Renal cortical epithelial cell (primary cell): Measurements from ENCODE around the gene ROM1. TPM values are rescaled to one million over a fixed set of nuclear protein-coding genes. Genes with fewer than 3 reads are reported as not detected.
"Not testable (repeated sequence)": the region's sequence is repeated elsewhere in the genome, so short reads cannot be mapped to it uniquely, and the experiment has no call there.

Source experiments
- DNase-seq: peaks from one replicate; pipeline ENCODE4 v3.0.0-alpha.2; 2011; ENCODE audit warnings: low read depth
- total RNA-seq: library from RNA; depleted of rRNA; stranded (reverse); fragments of >200 nt; gene quantifications from 2 replicates; pipeline ENCODE4 v1.2.3, GENCODE V29; 2014

ROM1 gene
- 0.87 and 2.5 TPM in 2 replicates for total RNA-seq

- peak; percentile 61 for DNase-seq
These were observed at the start of gene ROM1, which contains the start of gene EML3 for GRCh38 chr11:62612366-62613290. Gene ROM1, plus strand, starts transcription at chr11:62613257. Its CDS starts 25 bp downstream, at chr11:62613282. Gene EML3, minus strand, starts transcription at chr11:62612775. Its CDS starts 318 bp downstream, at chr11:62612457.

- DNase-seq: no peak
These were observed 47.8 kb upstream of the ROM1 start for GRCh38 chr11:62565100-62565802.

- no peak for DNase-seq
These were observed 46.8 kb upstream of the ROM1 start for GRCh38 chr11:62566247-62566646.

DNA sequence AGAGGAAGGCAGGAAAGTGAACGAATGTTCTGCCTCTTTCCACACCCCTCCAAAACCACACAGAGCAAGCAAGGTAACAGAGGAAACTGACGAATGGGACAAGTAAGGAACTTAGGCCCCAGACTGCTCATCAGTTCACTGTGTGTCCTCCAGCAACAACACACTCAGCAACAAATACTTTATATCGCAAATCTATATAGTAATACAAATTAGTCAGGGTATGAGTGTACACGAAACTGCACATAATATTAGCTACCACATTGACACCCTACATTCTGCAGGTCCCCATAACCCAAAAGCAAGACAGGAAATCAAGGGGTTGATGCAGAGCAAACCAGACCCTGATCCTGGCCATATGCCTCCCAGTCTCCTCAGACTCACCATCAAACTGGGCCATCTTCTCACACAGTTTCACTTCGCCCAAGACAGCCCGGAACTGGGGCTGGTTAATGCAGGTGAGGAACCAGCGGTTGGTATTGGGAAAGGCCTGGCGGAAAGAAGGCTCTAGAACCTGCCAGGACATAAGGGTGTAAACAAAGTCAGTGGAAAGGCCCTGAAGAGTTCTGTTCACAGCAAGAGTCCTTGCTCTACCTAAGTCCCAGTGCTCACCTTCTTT lies 45.9 kb upstream of the ROM1 start:
- DNase-seq: no peak

GRCh38 chr11:62569611-62570010 lies 43.4 kb upstream of the ROM1 start:
- no peak for DNase-seq

GRCh38 chr11:62570903-62571302 lies 42.2 kb upstream of the ROM1 start:
- DNase-seq: not testable (repeated sequence)

- not testable (repeated sequence) for DNase-seq
These were observed 41.6 kb upstream of the ROM1 start for GRCh38 chr11:62571493-62571892.

- no peak for DNase-seq
These were observed 40.6 kb upstream of the ROM1 start for GRCh38 chr11:62572431-62572830.

GRCh38 chr11:62573006-62573591 lies 40.0 kb upstream of the ROM1 start:
- DNase-seq: no peak

- peak; percentile 100 for DNase-seq
These were observed 39.3 kb upstream of the ROM1 start, which contains the start of gene EEF1G for GRCh38 chr11:62573592-62574362. Gene EEF1G, minus strand, starts transcription at chr11:62573891. Its CDS starts 49 bp downstream, at chr11:62573842.

- DNase-seq: no peak
These were observed 38.5 kb upstream of the ROM1 start for GRCh38 chr11:62574363-62575071.

GRCh38 chr11:62575156-62575555 lies 37.9 kb upstream of the ROM1 start:
- no peak for DNase-seq

GRCh38 chr11:62575837-62576236 lies 37.2 kb upstream of the ROM1 start:
- no peak for DNase-seq

DNA sequence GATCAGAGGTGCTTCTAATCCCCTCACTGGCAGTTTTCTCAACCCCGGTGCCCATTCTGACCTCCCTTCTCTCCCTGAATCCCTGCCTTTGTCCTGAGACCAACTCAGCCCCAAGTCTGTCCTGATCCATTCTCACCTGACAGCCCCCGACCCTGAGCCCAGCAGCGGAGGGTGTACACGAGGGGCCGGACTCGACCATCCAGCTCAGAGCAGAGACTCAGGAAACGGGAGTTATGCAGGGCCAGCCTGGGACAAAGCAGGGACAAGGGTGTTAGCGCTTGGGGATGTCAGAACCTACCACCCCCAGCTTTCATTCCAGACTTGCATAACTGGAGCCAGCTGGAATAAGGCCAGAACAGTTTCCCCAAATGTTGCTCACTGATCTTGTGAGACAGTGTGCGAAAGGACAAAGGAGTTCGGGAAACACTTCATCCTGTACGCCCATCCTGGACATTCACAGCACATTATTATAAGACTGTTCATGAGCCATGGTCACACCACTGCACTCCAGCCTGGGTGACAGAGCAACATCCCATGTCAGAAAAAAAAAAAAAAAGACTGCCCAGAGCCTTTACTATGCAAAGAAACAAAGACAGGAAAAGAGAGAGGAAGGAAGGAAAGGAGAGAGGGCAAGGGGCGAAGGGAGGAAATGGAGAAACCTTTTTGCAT lies 35.9 kb upstream of the ROM1 start:
- no peak for DNase-seq

GRCh38 chr11:62578541-62578940 lies 34.5 kb upstream of the ROM1 start:
- no peak for DNase-seq

- DNase-seq: peak; percentile 69
These were observed 33.8 kb upstream of the ROM1 start for GRCh38 chr11:62579252-62579651.

GRCh38 chr11:62580959-62581715 lies 31.9 kb upstream of the ROM1 start:
- DNase-seq: no peak

DNA sequence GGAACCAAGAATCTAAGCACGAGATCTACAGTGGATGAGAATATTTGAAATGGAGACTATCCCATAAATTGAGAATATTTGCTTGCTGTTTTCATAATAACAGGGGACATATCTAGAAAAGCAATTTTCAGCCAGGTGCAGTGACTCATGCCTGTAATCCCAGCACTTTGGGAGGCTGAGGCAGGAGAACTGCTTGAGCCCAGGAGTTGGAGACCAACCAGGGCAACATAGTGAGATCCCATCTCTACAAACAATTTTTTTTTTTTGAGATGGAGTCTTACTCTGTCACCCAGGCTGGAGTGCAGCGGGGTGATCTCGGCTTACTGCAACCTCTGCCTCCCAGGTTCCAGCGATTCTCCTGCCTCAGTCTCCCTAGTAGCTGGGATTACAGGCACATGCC lies 31.3 kb upstream of the ROM1 start:
- not testable (repeated sequence) for DNase-seq

DNA sequence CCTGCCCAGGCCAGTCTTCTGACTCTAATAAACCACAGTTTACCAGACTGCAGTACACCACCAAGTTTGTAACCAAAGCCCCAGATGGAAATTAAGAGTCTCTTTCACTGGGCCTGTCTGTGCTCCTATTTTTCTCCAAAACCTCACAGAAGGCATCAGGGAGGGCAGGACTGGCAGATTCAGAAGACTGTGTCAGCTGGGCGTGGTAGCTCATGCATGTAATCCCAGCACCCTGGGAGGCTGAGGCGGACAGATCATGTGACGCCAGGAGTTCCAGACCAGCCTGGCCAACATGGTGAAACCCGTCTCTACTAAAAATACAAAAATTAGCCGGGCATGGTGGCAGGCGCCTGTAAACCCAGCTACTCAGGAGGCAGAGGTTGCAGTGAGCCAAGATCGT lies 27.7 kb upstream of the ROM1 start:
- not testable (repeated sequence) for DNase-seq
